ENCODE measurements around the gene ATRNL1. TPM values are rescaled to one million over a fixed set of nuclear protein-coding genes. Genes with fewer than 3 reads are reported as not detected.

ATRNL1 gene
- total and polyA plus RNA-seq, 2 of the 8 experiments (the other 6 are each of a cell fraction or from before 2014, with no cell fraction given) = 5.1 to 17.6 TPM

DNA sequence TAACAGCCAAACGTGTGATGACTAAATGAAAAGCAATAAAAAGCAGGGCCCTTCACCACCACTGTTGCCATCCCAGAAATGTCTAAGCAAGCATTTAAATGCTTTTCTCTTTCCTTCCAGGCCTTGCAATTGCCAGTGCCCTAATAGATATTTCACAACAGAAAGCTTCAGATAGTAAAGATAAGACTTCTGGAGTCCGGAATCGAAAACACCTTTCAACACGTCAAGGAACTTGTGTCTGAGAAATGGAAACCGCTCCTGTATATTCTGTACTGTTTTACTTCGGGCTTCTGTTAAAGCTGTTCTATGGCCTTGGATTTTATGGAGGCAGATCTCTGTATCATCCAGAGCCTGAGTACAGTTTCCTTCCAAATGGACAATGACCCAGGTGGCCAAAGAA, 851.4 kb downstream of the ATRNL1 start (continued):
- TF ChIP-seq, protein P1, sequence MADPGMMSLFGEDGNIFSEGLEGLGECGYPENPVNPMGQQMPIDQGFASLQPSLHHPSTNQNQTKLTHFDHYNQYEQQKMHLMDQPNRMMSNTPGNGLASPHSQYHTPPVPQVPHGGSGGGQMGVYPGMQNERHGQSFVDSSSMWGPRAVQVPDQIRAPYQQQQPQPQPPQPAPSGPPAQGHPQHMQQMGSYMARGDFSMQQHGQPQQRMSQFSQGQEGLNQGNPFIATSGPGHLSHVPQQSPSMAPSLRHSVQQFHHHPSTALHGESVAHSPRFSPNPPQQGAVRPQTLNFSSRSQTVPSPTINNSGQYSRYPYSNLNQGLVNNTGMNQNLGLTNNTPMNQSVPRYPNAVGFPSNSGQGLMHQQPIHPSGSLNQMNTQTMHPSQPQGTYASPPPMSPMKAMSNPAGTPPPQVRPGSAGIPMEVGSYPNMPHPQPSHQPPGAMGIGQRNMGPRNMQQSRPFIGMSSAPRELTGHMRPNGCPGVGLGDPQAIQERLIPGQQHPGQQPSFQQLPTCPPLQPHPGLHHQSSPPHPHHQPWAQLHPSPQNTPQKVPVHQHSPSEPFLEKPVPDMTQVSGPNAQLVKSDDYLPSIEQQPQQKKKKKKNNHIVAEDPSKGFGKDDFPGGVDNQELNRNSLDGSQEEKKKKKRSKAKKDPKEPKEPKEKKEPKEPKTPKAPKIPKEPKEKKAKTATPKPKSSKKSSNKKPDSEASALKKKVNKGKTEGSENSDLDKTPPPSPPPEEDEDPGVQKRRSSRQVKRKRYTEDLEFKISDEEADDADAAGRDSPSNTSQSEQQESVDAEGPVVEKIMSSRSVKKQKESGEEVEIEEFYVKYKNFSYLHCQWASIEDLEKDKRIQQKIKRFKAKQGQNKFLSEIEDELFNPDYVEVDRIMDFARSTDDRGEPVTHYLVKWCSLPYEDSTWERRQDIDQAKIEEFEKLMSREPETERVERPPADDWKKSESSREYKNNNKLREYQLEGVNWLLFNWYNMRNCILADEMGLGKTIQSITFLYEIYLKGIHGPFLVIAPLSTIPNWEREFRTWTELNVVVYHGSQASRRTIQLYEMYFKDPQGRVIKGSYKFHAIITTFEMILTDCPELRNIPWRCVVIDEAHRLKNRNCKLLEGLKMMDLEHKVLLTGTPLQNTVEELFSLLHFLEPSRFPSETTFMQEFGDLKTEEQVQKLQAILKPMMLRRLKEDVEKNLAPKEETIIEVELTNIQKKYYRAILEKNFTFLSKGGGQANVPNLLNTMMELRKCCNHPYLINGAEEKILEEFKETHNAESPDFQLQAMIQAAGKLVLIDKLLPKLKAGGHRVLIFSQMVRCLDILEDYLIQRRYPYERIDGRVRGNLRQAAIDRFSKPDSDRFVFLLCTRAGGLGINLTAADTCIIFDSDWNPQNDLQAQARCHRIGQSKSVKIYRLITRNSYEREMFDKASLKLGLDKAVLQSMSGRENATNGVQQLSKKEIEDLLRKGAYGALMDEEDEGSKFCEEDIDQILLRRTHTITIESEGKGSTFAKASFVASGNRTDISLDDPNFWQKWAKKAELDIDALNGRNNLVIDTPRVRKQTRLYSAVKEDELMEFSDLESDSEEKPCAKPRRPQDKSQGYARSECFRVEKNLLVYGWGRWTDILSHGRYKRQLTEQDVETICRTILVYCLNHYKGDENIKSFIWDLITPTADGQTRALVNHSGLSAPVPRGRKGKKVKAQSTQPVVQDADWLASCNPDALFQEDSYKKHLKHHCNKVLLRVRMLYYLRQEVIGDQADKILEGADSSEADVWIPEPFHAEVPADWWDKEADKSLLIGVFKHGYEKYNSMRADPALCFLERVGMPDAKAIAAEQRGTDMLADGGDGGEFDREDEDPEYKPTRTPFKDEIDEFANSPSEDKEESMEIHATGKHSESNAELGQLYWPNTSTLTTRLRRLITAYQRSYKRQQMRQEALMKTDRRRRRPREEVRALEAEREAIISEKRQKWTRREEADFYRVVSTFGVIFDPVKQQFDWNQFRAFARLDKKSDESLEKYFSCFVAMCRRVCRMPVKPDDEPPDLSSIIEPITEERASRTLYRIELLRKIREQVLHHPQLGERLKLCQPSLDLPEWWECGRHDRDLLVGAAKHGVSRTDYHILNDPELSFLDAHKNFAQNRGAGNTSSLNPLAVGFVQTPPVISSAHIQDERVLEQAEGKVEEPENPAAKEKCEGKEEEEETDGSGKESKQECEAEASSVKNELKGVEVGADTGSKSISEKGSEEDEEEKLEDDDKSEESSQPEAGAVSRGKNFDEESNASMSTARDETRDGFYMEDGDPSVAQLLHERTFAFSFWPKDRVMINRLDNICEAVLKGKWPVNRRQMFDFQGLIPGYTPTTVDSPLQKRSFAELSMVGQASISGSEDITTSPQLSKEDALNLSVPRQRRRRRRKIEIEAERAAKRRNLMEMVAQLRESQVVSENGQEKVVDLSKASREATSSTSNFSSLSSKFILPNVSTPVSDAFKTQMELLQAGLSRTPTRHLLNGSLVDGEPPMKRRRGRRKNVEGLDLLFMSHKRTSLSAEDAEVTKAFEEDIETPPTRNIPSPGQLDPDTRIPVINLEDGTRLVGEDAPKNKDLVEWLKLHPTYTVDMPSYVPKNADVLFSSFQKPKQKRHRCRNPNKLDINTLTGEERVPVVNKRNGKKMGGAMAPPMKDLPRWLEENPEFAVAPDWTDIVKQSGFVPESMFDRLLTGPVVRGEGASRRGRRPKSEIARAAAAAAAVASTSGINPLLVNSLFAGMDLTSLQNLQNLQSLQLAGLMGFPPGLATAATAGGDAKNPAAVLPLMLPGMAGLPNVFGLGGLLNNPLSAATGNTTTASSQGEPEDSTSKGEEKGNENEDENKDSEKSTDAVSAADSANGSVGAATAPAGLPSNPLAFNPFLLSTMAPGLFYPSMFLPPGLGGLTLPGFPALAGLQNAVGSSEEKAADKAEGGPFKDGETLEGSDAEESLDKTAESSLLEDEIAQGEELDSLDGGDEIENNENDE (IDR thresholded peaks at IDR 0.05; ENCODE audit: insufficient replicate concordance, low read length) = no peak
- TF ChIP-seq TAF1 (IDR thresholded peaks at IDR 0.05; ENCODE audit: low read depth, low read length) (no peak), BRCA1 (IDR thresholded peaks at IDR 0.05; ENCODE audit: low read depth, low read length) (no peak), PHF8 (conservative IDR thresholded peaks at IDR 0.05; ENCODE audit: low read depth, low read length) (no peak), RFX5 (IDR thresholded peaks at IDR 0.05; ENCODE audit: borderline replicate concordance, low read depth, low read length) (no peak), SP4 (IDR thresholded peaks at IDR 0.05; ENCODE audit: low read length) (no peak), RNF2 (IDR thresholded peaks at IDR 0.05; ENCODE audit: borderline replicate concordance, low read depth, low read length, missing control alignments, poor library complexity, severe bottlenecking) (no peak)

All from H1 (cell line).